Erythroblast (primary cell): Measurements from ENCODE around the gene SLC66A3.

Experiments used
- GATA1 ChIP-seq: IDR thresholded peaks from 2 replicates; pipeline ENCODE4 v1.6.1; 2011; ENCODE audit warnings: low read depth, mild to moderate bottlenecking, control low read depth, low read length, moderate library complexity
- POLR2A ChIP-seq: IDR thresholded peaks from 2 replicates; pipeline ENCODE4 v1.6.1; 2011; ENCODE audit warnings: mild to moderate bottlenecking, low read length

GRCh38 chr2:11175293-11175795, 20.1 kb downstream of the SLC66A3 start:
- no peak for TF ChIP-seq POLR2A
- no peak for TF ChIP-seq GATA1
